Measurements from ENCODE around the gene HGD.

The HGD gene

DNA sequence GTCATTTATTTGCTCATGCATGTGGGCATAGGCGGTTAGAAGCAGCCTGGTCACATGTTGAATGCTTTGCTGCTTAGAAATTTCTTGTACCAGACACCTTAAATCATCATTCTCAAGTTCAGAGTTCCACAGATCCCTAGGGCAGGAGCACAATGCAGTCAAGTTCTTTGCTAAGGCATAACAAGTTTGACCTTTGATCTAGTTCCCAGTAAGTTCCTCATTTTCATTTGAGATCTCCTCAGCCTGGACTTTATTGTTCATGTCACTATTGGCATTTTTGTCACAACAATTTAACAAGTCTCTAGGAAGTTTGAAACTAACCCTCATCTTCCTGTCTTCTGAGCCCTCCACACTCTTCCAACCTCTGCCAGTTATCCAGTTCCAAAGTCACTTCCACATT is 22.8 kb downstream of the HGD start:
- no peak for TF ChIP-seq Cebpa-rat (IDR thresholded peaks at IDR 0.05)
- H3K36me3 ChIP-seq, result no peaks in the 10 kb centered on the region
- peaks cover 6% of the 10 kb centered on the region for H3K9me3 ChIP-seq
- H4K20me1 ChIP-seq, result no peaks in the 10 kb centered on the region
- no peaks in the 10 kb centered on the region for H3K4me1 ChIP-seq
- no peak overlapping the region for H3K9ac ChIP-seq
- no peak overlapping the region for H3K4me2 ChIP-seq
- H3K27me3 ChIP-seq, result no peaks in the 10 kb centered on the region
- no peak overlapping the region for H3K4me3 ChIP-seq
- H3K27ac ChIP-seq, result no peak overlapping the region

DNA sequence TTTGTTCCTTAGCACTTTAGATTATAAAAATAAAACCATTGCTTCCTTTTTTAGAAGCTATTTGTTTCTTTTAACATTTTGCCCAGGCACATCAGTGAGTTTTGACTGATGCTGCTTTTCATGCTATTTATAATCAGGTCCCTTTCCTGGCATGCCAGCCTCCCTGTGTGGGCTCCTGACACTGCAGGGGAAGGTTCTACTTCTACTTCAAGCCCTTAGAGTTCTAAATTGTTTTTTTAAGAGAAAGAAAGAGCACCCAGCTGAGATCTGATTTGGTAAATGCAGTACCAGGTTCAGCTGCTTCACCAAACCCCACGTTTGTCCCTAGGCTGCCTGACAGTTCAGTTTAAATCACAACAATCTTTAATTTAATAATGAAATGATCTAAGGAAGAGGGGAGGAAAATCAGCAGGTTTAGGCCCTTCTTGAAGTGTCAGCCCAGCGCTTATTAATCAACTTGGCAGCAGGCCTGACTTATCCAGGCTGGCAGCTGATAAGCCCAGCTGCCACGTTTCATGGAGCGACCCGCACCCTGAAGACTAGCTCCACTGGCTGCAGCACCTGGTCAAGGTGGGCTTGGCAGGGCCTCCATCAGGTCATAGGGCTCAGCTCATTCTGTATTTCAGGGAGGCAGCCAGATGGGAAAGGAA is 29.0 kb downstream of the HGD start:
- Histone ChIP-seq H3K4me2 (no peak overlapping the region), H3K27me3 (no peaks in the 10 kb centered on the region), H3K9ac (no peak overlapping the region), H3K9me3 (no peaks in the 10 kb centered on the region), H3K27ac (no peak overlapping the region), H3K4me1 (peaks cover 12% of the 10 kb centered on the region; the same call in 1 of the 2 replicates), H4K20me1 (no peaks in the 10 kb centered on the region), H3K4me3 (no peak overlapping the region), H3K36me3 (no peaks in the 10 kb centered on the region)
- TF ChIP-seq Cebpa-rat (IDR thresholded peaks at IDR 0.05), result no peak

GRCh38 chr3:120652281-120652680 is 29.8 kb downstream of the HGD start:
- Histone ChIP-seq H3K4me2 (no peak overlapping the region), H3K27ac (no peak overlapping the region), H3K27me3 (no peaks in the 10 kb centered on the region), H3K36me3 (no peaks in the 10 kb centered on the region), H4K20me1 (no peaks in the 10 kb centered on the region), H3K4me3 (no peak overlapping the region), H3K9ac (no peak overlapping the region), H3K4me1 (peaks cover 12% of the 10 kb centered on the region; the same call in 1 of the 2 replicates), H3K9me3 (no peaks in the 10 kb centered on the region)
- TF ChIP-seq Cebpa-rat (IDR thresholded peaks at IDR 0.05), result no peak

- H3K9me3 ChIP-seq, result no peaks in the 10 kb centered on the region
- peaks cover 12% of the 10 kb centered on the region; the same call in 1 of the 2 replicates for H3K4me1 ChIP-seq
- no peak overlapping the region for H3K27ac ChIP-seq
- no peak overlapping the region for H3K4me2 ChIP-seq
- no peaks in the 10 kb centered on the region for H3K27me3 ChIP-seq
- no peak for TF ChIP-seq Cebpa-rat (IDR thresholded peaks at IDR 0.05)
- no peak overlapping the region for H3K4me3 ChIP-seq
- H4K20me1 ChIP-seq, result no peaks in the 10 kb centered on the region
- H3K36me3 ChIP-seq, result no peaks in the 10 kb centered on the region
- no peak overlapping the region for H3K9ac ChIP-seq
These were observed 31.7 kb downstream of the HGD start for GRCh38 chr3:120650311-120650710.

DNA sequence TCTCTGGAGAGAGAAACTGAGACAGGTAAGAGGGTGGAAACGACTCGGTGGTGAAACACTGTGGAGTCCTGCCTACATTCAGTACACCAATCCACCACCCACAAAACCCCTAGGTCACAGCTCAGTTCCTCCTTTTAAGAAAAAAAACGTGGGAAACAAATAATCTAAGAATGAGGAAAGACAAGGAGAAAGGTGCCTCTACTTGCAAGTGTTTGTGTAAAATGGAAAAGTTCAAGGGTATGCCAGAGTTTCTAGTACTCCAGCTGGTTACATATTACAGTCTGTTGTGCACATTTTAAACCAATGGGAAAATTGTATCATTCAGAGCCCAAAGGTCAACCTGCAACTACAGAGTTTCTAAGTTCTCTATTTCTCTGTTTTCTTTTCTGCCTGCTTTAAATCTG is 32.2 kb downstream of the HGD start:
- no peak for TF ChIP-seq Cebpa-rat (IDR thresholded peaks at IDR 0.05)
- Histone ChIP-seq H3K4me2 (no peak overlapping the region), H3K9me3 (no peaks in the 10 kb centered on the region), H3K4me1 (peaks cover 12% of the 10 kb centered on the region; the same call in 1 of the 2 replicates), H3K27me3 (no peaks in the 10 kb centered on the region), H4K20me1 (no peaks in the 10 kb centered on the region), H3K27ac (no peak overlapping the region), H3K4me3 (no peak overlapping the region), H3K9ac (no peak overlapping the region), H3K36me3 (no peaks in the 10 kb centered on the region)

GRCh38 chr3:120648290-120648689 is 33.7 kb downstream of the HGD start:
- Histone ChIP-seq H3K27ac (no peak overlapping the region), H3K4me3 (no peak overlapping the region), H4K20me1 (no peaks in the 10 kb centered on the region), H3K9ac (no peak overlapping the region), H3K9me3 (no peaks in the 10 kb centered on the region), H3K27me3 (no peaks in the 10 kb centered on the region), H3K4me1 (peaks cover 11% of the 10 kb centered on the region; the same call in 1 of the 2 replicates), H3K4me2 (no peak overlapping the region), H3K36me3 (no peaks in the 10 kb centered on the region)
- no peak for TF ChIP-seq Cebpa-rat (IDR thresholded peaks at IDR 0.05)

DNA sequence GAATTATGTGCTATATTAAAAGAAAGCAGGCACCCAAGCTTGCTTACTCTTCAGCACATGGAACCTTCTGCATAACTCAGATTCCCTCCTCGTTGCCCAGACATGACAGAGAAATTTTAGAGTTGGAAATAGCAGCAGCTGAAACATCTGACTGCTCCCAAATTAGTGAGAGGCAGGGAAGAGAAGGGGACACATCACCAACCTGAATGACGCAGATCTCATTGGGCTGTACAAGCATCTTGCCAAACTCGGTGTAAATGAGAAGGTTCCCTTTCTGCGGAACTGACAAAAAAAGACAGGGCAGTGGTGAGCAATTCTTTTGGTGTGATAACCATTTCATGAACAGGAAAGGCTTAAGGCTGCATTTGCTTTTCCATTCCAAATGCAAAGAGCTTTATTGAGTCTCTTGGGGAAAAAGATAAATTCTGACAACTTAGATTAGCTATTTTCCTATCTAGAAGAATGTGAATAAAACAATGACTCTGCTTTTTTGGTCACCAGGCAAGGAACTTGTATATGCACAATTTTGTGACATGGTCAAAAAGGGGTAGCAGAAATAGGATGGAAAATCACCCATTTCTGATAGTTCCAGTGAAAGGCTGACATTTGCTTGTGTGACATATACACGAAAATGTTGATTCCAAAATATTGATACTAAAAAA is 35.1 kb downstream of the HGD start:
- Histone ChIP-seq H3K4me3 (no peak overlapping the region), H3K4me1 (peaks cover 10% of the 10 kb centered on the region), H3K9ac (no peak overlapping the region), H4K20me1 (no peaks in the 10 kb centered on the region), H3K9me3 (no peaks in the 10 kb centered on the region), H3K36me3 (no peaks in the 10 kb centered on the region), H3K27ac (no peak overlapping the region), H3K27me3 (no peaks in the 10 kb centered on the region), H3K4me2 (no peak overlapping the region)
- no peak for TF ChIP-seq Cebpa-rat (IDR thresholded peaks at IDR 0.05)

DNA sequence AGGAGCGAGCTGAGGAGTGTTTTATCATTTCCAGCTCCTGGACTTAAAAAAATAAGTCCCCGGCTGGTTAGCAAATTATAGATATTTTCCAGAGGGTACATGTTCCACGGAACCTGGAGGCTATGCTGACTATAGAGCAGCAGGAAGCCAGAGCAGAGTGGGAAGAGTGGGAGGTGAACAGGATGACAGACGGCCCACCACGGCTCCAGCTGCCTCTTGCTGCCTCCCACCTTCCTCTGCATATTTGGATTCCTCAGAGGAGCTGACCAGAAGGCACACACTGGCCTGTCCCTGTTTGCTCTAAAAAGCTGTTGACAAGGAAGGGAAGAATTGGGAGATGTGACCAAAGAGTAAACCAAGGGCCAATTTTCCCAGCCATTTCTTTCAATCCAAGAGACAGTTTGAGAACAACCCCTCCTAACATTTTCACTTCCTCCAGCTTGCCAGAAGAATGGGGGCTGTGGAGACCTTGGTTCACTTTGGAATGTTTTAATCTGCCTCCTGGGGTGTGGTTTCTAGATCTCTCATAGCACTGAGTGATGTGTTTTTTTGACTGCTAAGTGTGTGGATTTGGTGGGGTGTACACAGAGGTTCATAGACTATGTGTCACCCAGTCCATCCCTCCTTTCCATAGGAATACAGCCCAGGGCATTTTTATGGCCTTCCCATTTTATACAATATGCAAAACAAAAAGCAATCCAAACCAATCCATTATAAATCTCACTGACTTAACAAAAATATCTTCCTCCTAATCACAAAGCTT is 36.8 kb downstream of the HGD start:
- H3K4me2 ChIP-seq, result no peak overlapping the region
- H3K27me3 ChIP-seq, result no peaks in the 10 kb centered on the region
- no peak for TF ChIP-seq Cebpa-rat (IDR thresholded peaks at IDR 0.05)
- H3K9me3 ChIP-seq, result no peaks in the 10 kb centered on the region
- H3K9ac ChIP-seq, result no peak overlapping the region
- H3K4me1 ChIP-seq, result peaks cover 26% of the 10 kb centered on the region
- no peak overlapping the region for H3K4me3 ChIP-seq
- no peaks in the 10 kb centered on the region for H3K36me3 ChIP-seq
- H4K20me1 ChIP-seq, result no peaks in the 10 kb centered on the region
- no peak overlapping the region for H3K27ac ChIP-seq

DNA sequence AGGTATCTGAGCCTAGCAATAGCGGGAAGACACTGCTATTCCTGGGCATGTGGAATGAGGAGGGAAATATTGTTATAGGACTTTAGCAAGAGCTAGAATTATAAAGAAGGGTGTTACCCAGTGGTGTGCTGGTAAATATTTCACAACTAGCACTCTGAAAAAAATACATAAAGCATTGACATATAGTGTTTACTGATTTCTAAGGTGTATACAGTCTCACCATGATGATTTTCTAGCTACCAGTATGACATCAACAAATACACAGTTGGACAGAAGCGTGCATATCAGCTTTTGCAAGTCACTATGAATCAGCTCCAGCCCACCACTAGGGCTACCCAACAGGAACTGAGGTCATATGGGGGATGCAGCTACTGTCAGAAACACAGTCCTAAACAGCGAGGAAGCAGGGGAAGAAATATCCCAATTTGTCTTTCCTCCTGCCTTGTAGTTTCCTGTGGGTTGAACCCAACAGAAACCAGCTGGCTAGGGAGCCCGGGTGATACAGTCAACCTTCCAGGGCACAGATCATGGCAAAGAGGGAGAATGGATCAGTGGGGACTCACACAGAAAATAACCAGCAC is 39.6 kb downstream of the HGD start:
- Histone ChIP-seq H3K4me3 (no peak overlapping the region), H3K4me1 (peaks cover 29% of the 10 kb centered on the region), H3K4me2 (peak overlapping the region; percentile 33), H3K27me3 (no peaks in the 10 kb centered on the region), H3K27ac (no peak overlapping the region), H3K36me3 (no peaks in the 10 kb centered on the region), H3K9me3 (peaks cover 15% of the 10 kb centered on the region), H3K9ac (no peak overlapping the region), H4K20me1 (no peaks in the 10 kb centered on the region)
- TF ChIP-seq Cebpa-rat (IDR thresholded peaks at IDR 0.05), result no peak

Measured in BLaER1 (cell line).